GM19023 (cell line): ENCODE results near the gene ECE1.
"Not testable (repeated sequence)": the region's sequence is repeated elsewhere in the genome, so short reads cannot be mapped to it uniquely, and the experiment has no call there.

Experiments used
- ATAC-seq: cut with Tn5 transposase; IDR thresholded peaks from one replicate; pipeline ENCODE4 v1.9.1; 2021; ENCODE audit warnings: mild to moderate bottlenecking, moderate library complexity; ENCODE audit not compliant: unreplicated experiment

The ECE1 gene

GRCh38 chr1:21189421-21189820 is 100.8 kb downstream of the ECE1 start:
- ATAC-seq, result no peak

DNA sequence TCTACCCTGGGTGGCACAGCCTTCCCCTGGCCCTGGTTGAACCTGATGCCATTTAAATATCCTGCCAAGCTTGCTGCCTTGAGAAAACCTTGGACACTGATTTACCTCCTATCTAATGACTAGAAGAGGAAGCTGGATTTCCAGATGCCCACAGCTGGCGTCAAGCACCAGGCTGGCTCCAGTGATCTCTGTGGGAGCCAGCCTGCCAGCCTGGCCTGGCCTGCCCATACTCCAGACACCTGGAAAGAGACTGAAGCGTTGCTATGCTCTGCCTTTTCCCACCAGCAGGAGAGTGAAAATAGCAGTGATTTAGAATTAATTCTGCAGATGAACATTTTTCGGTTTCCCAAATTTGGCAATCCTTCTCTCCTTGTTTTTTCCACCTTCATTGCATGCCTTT is 102.0 kb downstream of the ECE1 start:
- no peak for ATAC-seq

GRCh38 chr1:21185221-21185731 is 105.0 kb downstream of the ECE1 start:
- ATAC-seq, result no peak

GRCh38 chr1:21184276-21184675 is 106.0 kb downstream of the ECE1 start:
- ATAC-seq, result no peak

- no peak for ATAC-seq
Measured at GRCh38 chr1:21182181-21182731, 108.0 kb downstream of the ECE1 start.

- ATAC-seq, result not testable (repeated sequence)
Measured at GRCh38 chr1:21178271-21178670, 112.0 kb downstream of the ECE1 start.

GRCh38 chr1:21176586-21177555 is 113.4 kb downstream of the ECE1 start, which contains the start of gene EIF4G3:
TSS of gene EIF4G3 (minus strand) at chr1:21176897. CDS start at chr1:21002742, 174,155 bp downstream.
- peak; percentile 87 for ATAC-seq

- ATAC-seq, result peak; percentile 29
Measured at GRCh38 chr1:21175670-21176581, 114.3 kb downstream of the ECE1 start.

DNA sequence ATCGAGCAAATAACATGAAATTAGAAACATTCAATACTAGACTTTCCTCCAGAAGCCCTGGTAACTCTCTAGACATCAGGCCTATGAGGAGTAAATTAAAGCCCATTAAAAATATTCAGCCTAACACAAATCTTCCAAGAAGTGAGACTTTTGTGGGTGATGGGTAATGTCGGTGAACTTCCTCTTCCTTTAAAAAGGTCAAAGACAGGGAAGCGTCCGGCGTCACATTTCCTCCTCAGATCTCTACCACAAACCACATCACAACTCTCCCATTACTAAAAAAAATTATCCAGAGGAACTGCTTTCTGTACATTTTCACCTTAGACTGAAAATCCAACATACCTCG is 115.0 kb downstream of the ECE1 start:
- ATAC-seq, result no peak

GRCh38 chr1:21174654-21175323 is 115.5 kb downstream of the ECE1 start:
- no peak for ATAC-seq

DNA sequence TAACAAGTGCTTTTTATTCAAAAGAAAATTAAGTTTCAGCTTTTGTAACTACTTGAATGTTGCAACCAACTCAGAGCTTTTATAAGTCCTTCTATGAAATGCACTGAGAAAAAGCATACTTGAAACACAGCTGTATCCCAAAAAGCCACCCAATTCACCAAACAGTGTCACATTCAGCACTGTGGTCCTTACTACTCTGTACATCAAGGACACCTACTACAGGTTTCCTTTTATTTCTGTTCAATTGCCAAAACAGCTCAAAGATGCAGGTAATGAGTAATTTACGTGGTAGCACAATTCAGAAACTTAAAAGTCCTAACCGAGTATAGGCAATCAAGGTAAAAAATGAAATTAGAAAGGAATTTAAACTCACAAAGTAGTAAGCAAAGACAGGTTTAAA is 116.0 kb downstream of the ECE1 start:
- no peak for ATAC-seq

- not testable (repeated sequence) for ATAC-seq
Measured at GRCh38 chr1:21173096-21173495, 117.2 kb downstream of the ECE1 start.

DNA sequence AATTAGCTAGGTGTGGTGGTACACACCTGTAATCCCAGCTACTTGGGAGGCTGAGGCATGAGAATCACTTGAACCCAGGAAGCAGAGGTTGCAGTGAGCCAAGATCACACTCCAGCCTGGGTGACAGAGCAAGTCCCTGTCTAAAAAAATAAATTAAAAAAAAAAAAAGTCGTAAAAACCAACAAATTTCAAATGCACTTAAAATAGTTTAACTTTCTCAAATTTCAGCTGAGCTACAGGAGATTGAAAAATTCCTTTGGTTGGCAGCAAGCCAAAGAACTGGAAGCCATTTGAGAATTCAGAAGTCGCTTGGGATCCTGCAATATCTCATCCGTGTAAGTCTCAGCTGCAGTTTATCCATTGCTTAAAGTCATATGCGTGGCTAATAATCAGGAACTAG is 119.4 kb downstream of the ECE1 start:
- not testable (repeated sequence) for ATAC-seq

GRCh38 chr1:21168444-21168843 is 121.8 kb downstream of the ECE1 start:
- no peak for ATAC-seq
